ENCODE results near the gene CFAP299.

GRCh38 chr4:80446664-80447063, 111.1 kb downstream of the CFAP299 start:
- TF ChIP-seq CTCF (IDR thresholded peaks at IDR 0.05; ENCODE audit: control extremely low read depth in 1 of 3, insufficient read depth in 1 of 3, low read depth in 1 of 3, low read length in 3 of 3) = no peak
- TF ChIP-seq EP300 (IDR thresholded peaks at IDR 0.05; ENCODE audit: borderline replicate concordance in 1 of 2, low read depth in 2 of 2, low read length in 2 of 2) = no peak
- no peak for TF ChIP-seq EZH2 (IDR thresholded peaks at IDR 0.05; ENCODE audit: low read depth, low read length, severe bottlenecking)
- TF ChIP-seq CHD2 (IDR thresholded peaks at IDR 0.05; ENCODE audit: low read length) = no peak
- no peak for TF ChIP-seq POLR2AphosphoS5 (IDR thresholded peaks at IDR 0.05; ENCODE audit: low read depth, low read length)
- no peak for TF ChIP-seq POLR2A (IDR thresholded peaks at IDR 0.05; ENCODE audit: control extremely low read depth in 1 of 2, low read depth in 2 of 2, low read length in 2 of 2)
- TF ChIP-seq MAFK (IDR thresholded peaks at IDR 0.05; ENCODE audit: low read depth, low read length) = no peak
